DOHH2 (cell line): Measurements from ENCODE around the gene ADPRS.

Experiments
- H3F3A ChIP-seq: fragments of 200-600 bp; sonication (generic), shearing (Covaris generic); 2 replicates; pipeline ENCODE4 v1.6.0; 2016; ENCODE audit warnings: antibody characterized with exemption, mild to moderate bottlenecking; ENCODE audit not compliant: control insufficient read depth, insufficient read depth
- H3K27ac ChIP-seq: fragments of 200-600 bp; sonication (generic); 2 replicates; pipeline ENCODE4 v1.5.1; 2014; ENCODE audit warnings: low read depth, mild to moderate bottlenecking, low read length, moderate library complexity
- H3K27me3 ChIP-seq: fragments of 200-600 bp; sonication (generic); 2 replicates; pipeline ENCODE4 v1.6.1; 2014; ENCODE audit warnings: mild to moderate bottlenecking, low read length, mixed read lengths; ENCODE audit not compliant: control insufficient read depth
- H3K36me3 ChIP-seq: fragments of 200-600 bp; sonication (generic); 2 replicates; pipeline ENCODE4 v1.6.1; 2014; ENCODE audit warnings: mild to moderate bottlenecking, low read length, moderate library complexity, mixed read lengths; ENCODE audit not compliant: control insufficient read depth
- H3K4me1 ChIP-seq: fragments of 200-600 bp; sonication (generic); 2 replicates; pipeline ENCODE4 v1.6.1; 2014; ENCODE audit warnings: mild to moderate bottlenecking, low read length, mixed read lengths; ENCODE audit not compliant: control insufficient read depth
- H3K4me2 ChIP-seq: fragments of 200-600 bp; sonication (generic); 2 replicates; pipeline ENCODE4 v1.6.0; 2014; ENCODE audit warnings: mild to moderate bottlenecking, low read length, moderate library complexity
- H3K4me3 ChIP-seq: fragments of 200-600 bp; sonication (generic); 2 replicates; pipeline ENCODE4 v1.5.1; 2014; ENCODE audit warnings: mild to moderate bottlenecking, low read length, mixed read lengths
- H3K79me2 ChIP-seq: fragments of 200-600 bp; sonication (generic); 2 replicates; pipeline ENCODE4 v1.6.1; 2014; ENCODE audit warnings: mild to moderate bottlenecking, low read length, mixed read lengths; ENCODE audit not compliant: control insufficient read depth
- H3K9me2 ChIP-seq: fragments of 200-600 bp; sonication (generic); replicated peaks from 2 replicates; pipeline ENCODE4 v1.6.1; 2014; ENCODE audit warnings: mild to moderate bottlenecking, low read length, mixed read lengths; ENCODE audit not compliant: control insufficient read depth
- H3K9me3 ChIP-seq: fragments of 200-600 bp; sonication (generic); 2 replicates; pipeline ENCODE4 v1.6.1; 2014; ENCODE audit warnings: antibody characterized with exemption, low read length, mixed read lengths; ENCODE audit not compliant: control insufficient read depth, insufficient read depth
- H4K20me1 ChIP-seq: fragments of 200-600 bp; sonication (generic); 2 replicates; pipeline ENCODE4 v1.6.0; 2014; ENCODE audit warnings: low read depth, mild to moderate bottlenecking, antibody characterized with exemption, low read length, moderate library complexity; ENCODE audit not compliant: control insufficient read depth, insufficient read depth
- CTCF ChIP-seq: fragments of 200-600 bp; sonication (generic); IDR thresholded peaks from one replicate; pipeline ENCODE4 v1.5.1; 2014; ENCODE audit warnings: antibody characterized with exemption, mild to moderate bottlenecking, low read depth, low read length; ENCODE audit not compliant: poor library complexity, severe bottlenecking
- EZH2phosphoT487 ChIP-seq: fragments of 200-600 bp; sonication (generic); IDR thresholded peaks from 2 replicates; pipeline ENCODE4 v1.6.1; 2017; ENCODE audit warnings: borderline replicate concordance, mild to moderate bottlenecking, antibody characterized with exemption, low read length, moderate library complexity, mixed read lengths

The ADPRS gene

GRCh38 chr1:36108314-36108713, 19.6 kb downstream of the ADPRS start:
- H3K9me3 ChIP-seq: no peaks in the 10 kb centered on the region
- no peaks in the 10 kb centered on the region for H3K27me3 ChIP-seq
- H4K20me1 ChIP-seq: no peaks in the 10 kb centered on the region
- H3K4me1 ChIP-seq: no peaks in the 10 kb centered on the region
- no peaks in the 10 kb centered on the region for H3K36me3 ChIP-seq
- H3F3A ChIP-seq: no peaks in the 10 kb centered on the region
- H3K79me2 ChIP-seq: no peaks in the 10 kb centered on the region
- H3K4me2 ChIP-seq: no peak overlapping the region
- H3K9me2 ChIP-seq: no peaks in the 10 kb centered on the region
- no peak for TF ChIP-seq CTCF
- H3K27ac ChIP-seq: no peak overlapping the region
- no peak overlapping the region for H3K4me3 ChIP-seq

GRCh38 chr1:36109041-36109679, 20.5 kb downstream of the ADPRS start:
- TF ChIP-seq CTCF (no peak), EZH2phosphoT487 (no peak)
- Histone ChIP-seq H3K4me1 (peaks cover 5% of the 10 kb centered on the region), H3K27ac (no peak overlapping the region), H3K36me3 (no peaks in the 10 kb centered on the region), H3K9me2 (no peaks in the 10 kb centered on the region), H3K27me3 (no peaks in the 10 kb centered on the region), H3K4me2 (no peak overlapping the region), H3K4me3 (no peak overlapping the region), H3K79me2 (no peaks in the 10 kb centered on the region), H3F3A (no peaks in the 10 kb centered on the region), H3K9me3 (no peaks in the 10 kb centered on the region), H4K20me1 (no peaks in the 10 kb centered on the region)

GRCh38 chr1:36111151-36111550, 22.5 kb downstream of the ADPRS start:
- Histone ChIP-seq H3K9me2 (no peaks in the 10 kb centered on the region), H3K36me3 (no peaks in the 10 kb centered on the region), H3K27ac (no peak overlapping the region), H3K4me3 (no peak overlapping the region), H3K4me1 (peaks cover 10% of the 10 kb centered on the region), H3F3A (no peaks in the 10 kb centered on the region), H3K9me3 (no peaks in the 10 kb centered on the region), H3K4me2 (no peak overlapping the region), H4K20me1 (no peaks in the 10 kb centered on the region), H3K27me3 (no peaks in the 10 kb centered on the region), H3K79me2 (no peaks in the 10 kb centered on the region)
- TF ChIP-seq EZH2phosphoT487 (no peak), CTCF (no peak)
